Lower leg skin (tissue), 4 donors: ENCODE results near the gene N4BP3. TPM values are rescaled to one million over a fixed set of nuclear protein-coding genes. Genes with fewer than 3 reads are reported as not detected.

Source experiments
- DNase-seq, 2 donors: peaks; one replicate each; pipeline ENCODE4 v3.0.0-alpha.2; 2019; ENCODE audit warnings: low spot score in 2 of 2
- H3K4me3 ChIP-seq: fragments of 200-600 bp; sonication (generic); 2 replicates; pipeline ENCODE4 v1.5.1; 2017; ENCODE audit warnings: mild to moderate bottlenecking, low read depth; ENCODE audit not compliant: poor library complexity, severe bottlenecking
- CTCF ChIP-seq, 3 donors: fragments of 450-650 bp; IDR thresholded peaks; one replicate each; pipeline ENCODE4 v1.5.1; 2016; ENCODE audit warnings: antibody characterized with exemption in 3 of 3, mild to moderate bottlenecking in 3 of 3, moderate library complexity in 2 of 3
- POLR2A ChIP-seq, 2 donors: fragments of 450-650 bp; IDR thresholded peaks; one replicate each; pipeline ENCODE4 v1.6.1; 2016 to 2017; ENCODE audit warnings: antibody characterized with exemption in 2 of 2, mild to moderate bottlenecking in 1 of 2, moderate library complexity in 1 of 2
- WGBS, 2 donors: methylation state at CpG; one replicate each; pipeline ENCODE4 v1.1.5; 2018; 5-methylcytosine and 5-hydroxymethylcytosine counted together
- intact Hi-C: fragments of 100-400 bp; cut with DNase I; formaldehyde crosslinking; loops from one replicate; pipeline ENCODE4 v1.15.0; 2023; ENCODE audit warnings: low total_unique reads
- total RNA-seq, 4 donors: library from RNA; depleted of rRNA; stranded (reverse); fragments of >200 nt; gene quantifications; one replicate each; pipeline ENCODE4 v1.1.0, GENCODE V29; 2016

N4BP3 gene
- total RNA-seq, 4 donors from 2014 or later = 17.6 to 26.3 (median 19.1) TPM

- TF ChIP-seq CTCF (IDR thresholded peaks at IDR 0.05) (no peak), POLR2A (IDR thresholded peaks at IDR 0.05) (no peak)
- intact Hi-C loops = loop anchor here (5.0 kb wide), 1 partner anchor 83 kb away; no protein-coding TSS in a partner anchor
- whole genome bisulfite sequencing, 2 donors = 87 to 90% methylated on average over 5 of the region's 5 CpGs
Observed at GRCh38 chr5:178160176-178160575, 46.8 kb downstream of the N4BP3 start.

GRCh38 chr5:178162481-178162880, 49.1 kb downstream of the N4BP3 start:
- no peak overlapping the region for H3K4me3 ChIP-seq
- WGBS, 2 donors = 70 to 72% methylated on average over 9 of the region's 9 CpGs
- DNase-seq = no peak
- intact Hi-C loops = loop anchor here (5.0 kb wide), 1 partner anchor 85 kb away; no protein-coding TSS in a partner anchor
- TF ChIP-seq POLR2A (IDR thresholded peaks at IDR 0.05) = no peak
- TF ChIP-seq CTCF (IDR thresholded peaks at IDR 0.05) = no peak

More at GRCh38 chr5:178160176-178160575, 46.8 kb downstream of the N4BP3 start:
- DNase-seq = no peak
- no peak overlapping the region for H3K4me3 ChIP-seq

- 10 to 24% methylated on average over 14 to 33 of the region's 33 CpGs for WGBS, 2 donors
- DNase-seq = peak; percentile 77 to 97
- no peak for TF ChIP-seq POLR2A (IDR thresholded peaks at IDR 0.05)
- peak in 1 of 3 donors; percentile 81 for TF ChIP-seq CTCF (IDR thresholded peaks at IDR 0.05)
- H3K4me3 ChIP-seq = no peak overlapping the region
- intact Hi-C loops = loop anchor here (5.0 kb wide), 1 partner anchor 87 kb away; no protein-coding TSS in a partner anchor
Observed at GRCh38 chr5:178163772-178164735, 50.7 kb downstream of the N4BP3 start.

GRCh38 chr5:178165581-178165980, 52.2 kb downstream of the N4BP3 start:
- TF ChIP-seq POLR2A (IDR thresholded peaks at IDR 0.05) (no peak), CTCF (IDR thresholded peaks at IDR 0.05) (no peak)
- DNase-seq = no peak
- 54 to 66% methylated on average over 26 to 38 of the region's 38 CpGs for WGBS, 2 donors
- H3K4me3 ChIP-seq = no peak overlapping the region
- intact Hi-C loops = no loop called here

GRCh38 chr5:178170455-178170854, 57.1 kb downstream of the N4BP3 start:
- no peak for DNase-seq
- 78 to 85% methylated on average over 2 of the region's 2 CpGs for WGBS, 2 donors
- no peak overlapping the region for H3K4me3 ChIP-seq
- TF ChIP-seq POLR2A (IDR thresholded peaks at IDR 0.05) (no peak), CTCF (IDR thresholded peaks at IDR 0.05) (no peak)
- intact Hi-C loops = no loop called here
